Astrocyte (in vitro differentiated cells and primary cell): ENCODE results near the gene ALOX12B. TPM values are rescaled to one million over a fixed set of nuclear protein-coding genes. Genes with fewer than 3 reads are reported as not detected.

Experiments
- DNase-seq: peaks from one replicate; pipeline ENCODE4 v3.0.0-alpha.2; 2010; ENCODE audit warnings: low read depth
- FAIRE-seq: peaks from 2 replicates; lab custom pipeline; 2011; peaks lifted over from hg19 to GRCh38; lab: Jason Lieb, UNC
- H2AFZ ChIP-seq: 2 replicates; pipeline ENCODE4 v1.6.0; 2012; ENCODE audit warnings: low read depth, low read length, inconsistent platforms
- H3K27ac ChIP-seq: 2 replicates; pipeline ENCODE4 v1.5.1; 2011; ENCODE audit warnings: low read depth, low read length, inconsistent platforms
- H3K27me3 ChIP-seq: 2 replicates; pipeline ENCODE4 v1.6.0; 2011; ENCODE audit warnings: low read length, inconsistent platforms; ENCODE audit not compliant: insufficient read depth
- H3K36me3 ChIP-seq: 2 replicates; pipeline ENCODE4 v1.5.1; 2011; ENCODE audit warnings: low read length, inconsistent platforms; ENCODE audit not compliant: insufficient read depth
- H3K4me1 ChIP-seq: 2 replicates; pipeline ENCODE4 v1.5.1; 2011; ENCODE audit warnings: low read length, inconsistent platforms; ENCODE audit not compliant: insufficient read depth
- H3K4me2 ChIP-seq: 2 replicates; pipeline ENCODE4 v1.6.0; 2012; ENCODE audit warnings: low read length, inconsistent platforms
- H3K4me3 ChIP-seq: 2 replicates; pipeline ENCODE4 v1.5.1; 2011; ENCODE audit warnings: low read depth, mild to moderate bottlenecking, low read length, inconsistent platforms; ENCODE audit not compliant: insufficient read depth
- H3K79me2 ChIP-seq: 2 replicates; pipeline ENCODE4 v1.6.0; 2012; ENCODE audit warnings: mild to moderate bottlenecking, low read length, inconsistent platforms; ENCODE audit not compliant: insufficient read depth
- H3K9ac ChIP-seq: 2 replicates; pipeline ENCODE4 v1.6.0; 2012; ENCODE audit warnings: mild to moderate bottlenecking, low read length, inconsistent platforms
- H3K9me3 ChIP-seq: 2 replicates; pipeline ENCODE4 v1.5.1; 2012; ENCODE audit warnings: low read depth, mild to moderate bottlenecking, low read length, inconsistent platforms; ENCODE audit not compliant: insufficient read depth
- H4K20me1 ChIP-seq: 2 replicates; pipeline ENCODE4 v1.6.0; 2012; ENCODE audit warnings: low read length, inconsistent platforms; ENCODE audit not compliant: insufficient read depth
- H3K27ac Mint-ChIP-seq: one replicate; pipeline ENCODE4 v1.8.0; 2021; ENCODE audit warnings: mild to moderate bottlenecking, mixed read lengths; ENCODE audit not compliant: unreplicated experiment
- H3K27me3 Mint-ChIP-seq: one replicate; pipeline ENCODE4 v1.8.0; 2021; ENCODE audit warnings: low read depth, mixed read lengths; ENCODE audit not compliant: unreplicated experiment
- H3K36me3 Mint-ChIP-seq: one replicate; pipeline ENCODE4 v1.8.0; 2021; ENCODE audit warnings: low read depth, mixed read lengths; ENCODE audit not compliant: unreplicated experiment
- H3K4me1 Mint-ChIP-seq: one replicate; pipeline ENCODE4 v1.8.0; 2021; ENCODE audit warnings: low read depth, mixed read lengths; ENCODE audit not compliant: unreplicated experiment
- H3K4me3 Mint-ChIP-seq: one replicate; pipeline ENCODE4 v1.8.0; 2021; ENCODE audit warnings: mild to moderate bottlenecking, moderate library complexity, mixed read lengths; ENCODE audit not compliant: unreplicated experiment
- H3K9me3 Mint-ChIP-seq: one replicate; pipeline ENCODE4 v1.8.0; 2021; ENCODE audit warnings: mild to moderate bottlenecking, mixed read lengths; ENCODE audit not compliant: unreplicated experiment
- CTCF ChIP-seq: IDR thresholded peaks from 2 replicates; pipeline ENCODE4 v1.5.1; 2011; ENCODE audit warnings: low read depth, mild to moderate bottlenecking, inconsistent platforms, low read length, moderate library complexity; ENCODE audit not compliant: insufficient read depth
- EZH2 ChIP-seq: IDR thresholded peaks from 2 replicates; pipeline ENCODE4 v1.6.1; 2012; ENCODE audit warnings: mild to moderate bottlenecking, low read length, inconsistent platforms; ENCODE audit not compliant: insufficient read depth
- total RNA-seq: library from RNA; stranded (reverse); gene quantifications from 2 replicates; pipeline ENCODE4 v1.2.1, GENCODE V29; 2021

Gene ALOX12B
- total RNA-seq, 1 donor from 2014 or later, result not detected

DNA sequence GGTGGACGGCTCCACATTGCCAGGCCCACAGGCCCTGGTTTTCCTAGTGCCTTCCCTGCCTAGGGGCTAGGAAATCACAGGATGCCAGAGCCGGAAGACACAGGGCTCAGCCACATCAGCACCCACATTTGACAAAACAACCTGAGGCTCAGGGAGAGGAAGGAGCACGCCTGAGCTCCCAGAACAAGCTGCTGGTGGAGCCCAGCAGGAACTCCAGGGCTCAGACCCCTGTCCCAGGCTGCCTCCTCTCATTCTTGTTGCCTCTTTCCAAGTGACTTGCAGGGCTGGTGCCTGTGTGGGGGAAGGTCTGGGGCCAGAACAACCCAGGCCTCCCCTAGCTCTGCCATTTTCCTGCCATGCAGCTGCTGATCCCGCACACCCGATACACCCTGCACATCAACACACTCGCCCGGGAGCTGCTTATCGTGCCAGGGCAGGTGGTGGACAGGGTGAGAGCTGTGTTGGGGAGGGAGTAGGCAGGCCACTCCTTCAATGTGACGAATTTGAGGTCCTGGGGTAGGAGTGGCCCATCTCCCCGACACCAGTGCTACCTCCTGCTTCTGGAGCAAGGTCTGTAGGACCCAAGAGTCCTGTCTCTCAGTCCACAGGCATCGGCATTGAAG lies 41.1 kb downstream of the ALOX12B start:
- Histone ChIP-seq H4K20me1 (no peaks in the 10 kb centered on the region), H3K4me3 (no peak overlapping the region), H3K79me2 (no peaks in the 10 kb centered on the region), H2AFZ (no peak overlapping the region), H3K9ac (no peak overlapping the region), H3K9me3 (no peaks in the 10 kb centered on the region), H3K27me3 (peaks cover 14% of the 10 kb centered on the region), H3K4me2 (no peak overlapping the region), H3K4me1 (no peaks in the 10 kb centered on the region), H3K36me3 (no peaks in the 10 kb centered on the region), H3K27ac (no peak overlapping the region)
- no peak overlapping the region for H3K27ac Mint-ChIP-seq
- TF ChIP-seq CTCF, result no peak
- TF ChIP-seq EZH2, result no peak
- H3K9me3 Mint-ChIP-seq, result no peaks in the 10 kb centered on the region
- no peaks in the 10 kb centered on the region for H3K4me1 Mint-ChIP-seq
- peaks cover 60% of the 10 kb centered on the region for H3K27me3 Mint-ChIP-seq
- H3K4me3 Mint-ChIP-seq, result no peak overlapping the region
- H3K36me3 Mint-ChIP-seq, result no peaks in the 10 kb centered on the region
- DNase-seq (no peak), FAIRE-seq (no peak)

DNA sequence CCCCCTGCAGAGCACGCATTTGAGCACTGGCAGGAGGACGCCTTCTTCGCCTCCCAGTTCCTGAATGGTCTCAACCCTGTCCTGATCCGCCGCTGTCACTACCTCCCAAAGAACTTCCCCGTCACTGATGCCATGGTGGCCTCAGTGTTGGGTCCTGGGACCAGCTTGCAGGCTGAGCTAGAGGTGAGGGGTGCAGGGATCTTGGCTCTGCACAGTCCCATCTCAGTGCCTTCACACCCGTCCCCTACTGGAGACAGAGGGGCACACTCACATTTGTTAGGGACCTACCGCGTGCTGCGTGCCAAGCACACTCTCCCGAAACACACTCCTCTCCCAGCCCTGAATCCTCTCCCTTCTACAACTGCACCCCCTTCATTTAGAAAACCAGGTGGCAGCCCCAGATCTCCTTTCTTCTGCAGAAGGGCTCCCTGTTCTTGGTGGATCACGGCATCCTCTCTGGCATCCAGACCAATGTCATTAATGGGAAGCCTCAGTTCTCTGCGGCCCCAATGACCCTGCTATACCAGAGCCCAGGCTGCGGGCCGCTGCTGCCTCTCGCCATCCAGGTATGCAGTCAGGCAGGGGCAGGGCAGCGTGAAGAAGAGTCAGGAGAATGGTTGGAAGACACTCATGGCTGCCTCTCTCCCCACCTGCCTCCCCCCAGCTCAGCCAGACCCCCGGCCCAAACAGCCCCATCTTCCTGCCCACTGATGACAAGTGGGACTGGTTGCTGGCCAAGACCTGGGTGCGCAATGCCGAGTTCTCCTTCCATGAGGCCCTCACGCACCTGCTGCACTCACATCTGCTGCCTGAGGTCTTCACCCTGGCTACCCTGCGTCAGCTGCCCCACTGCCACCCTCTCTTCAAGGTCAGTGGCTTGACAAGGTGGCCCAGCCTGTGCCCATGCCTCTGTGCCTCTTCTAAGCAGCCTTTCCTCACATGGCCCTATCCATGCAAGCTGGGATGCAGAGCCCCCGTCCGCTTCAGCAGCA lies 42.4 kb downstream of the ALOX12B start:
- no peak for DNase-seq
- no peak overlapping the region for H2AFZ ChIP-seq
- no peaks in the 10 kb centered on the region for H3K9me3 ChIP-seq
- H3K4me3 ChIP-seq, result no peak overlapping the region
- H3K36me3 ChIP-seq, result no peaks in the 10 kb centered on the region
- Mint-ChIP-seq H3K4me1 (no peaks in the 10 kb centered on the region), H3K36me3 (no peaks in the 10 kb centered on the region), H3K27ac (no peak overlapping the region), H3K4me3 (no peak overlapping the region), H3K9me3 (no peaks in the 10 kb centered on the region), H3K27me3 (peaks cover 55% of the 10 kb centered on the region)
- FAIRE-seq, result no peak
- peaks cover 16% of the 10 kb centered on the region for H3K27me3 ChIP-seq
- H3K4me1 ChIP-seq, result peaks cover 7% of the 10 kb centered on the region
- H3K4me2 ChIP-seq, result no peak overlapping the region
- H3K79me2 ChIP-seq, result no peaks in the 10 kb centered on the region
- no peak overlapping the region for H3K9ac ChIP-seq
- no peaks in the 10 kb centered on the region for H4K20me1 ChIP-seq
- no peak overlapping the region for H3K27ac ChIP-seq
- TF ChIP-seq CTCF, result no peak
- TF ChIP-seq EZH2, result no peak
